Measurements from ENCODE around the gene IREB2. TPM values are rescaled to one million over a fixed set of nuclear protein-coding genes. Genes with fewer than 3 reads are reported as not detected.

Gene IREB2
- total and polyA plus RNA-seq, 2 donors (not counting 3 experiments of a cell fraction or from before 2014, with no cell fraction given): 12.7 to 51.4 TPM

- dilution Hi-C loops (cut with MboI; ENCODE audit: extremely low pct_ligation_motif_present, low sequenced_read_pairs): no loop called here
These were observed 49.2 kb upstream of the IREB2 start for GRCh38 chr15:78388865-78389264.

More at GRCh38 chr15:78388865-78389264, 49.2 kb upstream of the IREB2 start:
- no peak overlapping the region for H3K4me3 ChIP-seq (replicated peaks in 1 of 3; ENCODE audit: insufficient read depth in 1 of 3, low read depth in 1 of 3, low read length in 3 of 3)
- intact Hi-C loops (cut with micrococcal nuclease): no loop called here
- H3K9me1 ChIP-seq (replicated peaks; ENCODE audit: control insufficient read depth, extremely low read depth, insufficient read depth, low read length): no peaks in the 10 kb centered on the region
- H3K9me3 ChIP-seq (replicated peaks; ENCODE audit: control insufficient read depth, insufficient read depth, low read length): no peaks in the 10 kb centered on the region
- DNase-seq (ENCODE audit: low read depth, low spot score) (no peak), FAIRE-seq (no peak)
- H3K4me1 ChIP-seq (ENCODE audit: control insufficient read depth, extremely low read depth, insufficient read depth, low read length): no peaks in the 10 kb centered on the region
- ChIA-PET POLR2A (no interaction called here), CTCF (no interaction called here)
- TF ChIP-seq MAX (IDR thresholded peaks at IDR 0.05; ENCODE audit: insufficient read depth, insufficient read length): no peak
- TF ChIP-seq EZH2 (IDR thresholded peaks at IDR 0.05; ENCODE audit: borderline replicate concordance, low read depth, low read length, severe bottlenecking): no peak
- no peak for TF ChIP-seq CTCF (IDR thresholded peaks at IDR 0.05; ENCODE audit: extremely low read depth in 1 of 2, insufficient read depth in 1 of 2, low read depth in 1 of 2, low read length in 2 of 2)
- TF ChIP-seq FOS (IDR thresholded peaks at IDR 0.05; ENCODE audit: borderline replicate concordance, insufficient read depth, low read length): no peak
- TF ChIP-seq MYC (IDR thresholded peaks at IDR 0.05; ENCODE audit: low read depth, low read length): no peak
- no peak for TF ChIP-seq GATA2 (IDR thresholded peaks at IDR 0.05; ENCODE audit: insufficient read depth, insufficient read length, low read depth, low read length)
- TF ChIP-seq JUN (IDR thresholded peaks at IDR 0.05; ENCODE audit: borderline replicate concordance, insufficient read depth, insufficient read length, low read depth): no peak
- TF ChIP-seq POLR2AphosphoS5 (IDR thresholded peaks at IDR 0.05; ENCODE audit: insufficient read depth, low read depth, low read length): no peak
- TF ChIP-seq POLR2A (IDR thresholded peaks at IDR 0.05; ENCODE audit: low read depth, low read length): no peak
- no TSS peak for BruUV-seq (replicated peaks)
- H4K20me1 ChIP-seq (replicated peaks; ENCODE audit: control insufficient read depth, extremely low read depth, insufficient read depth, low read length): no peaks in the 10 kb centered on the region
- no peak overlapping the region for H3K9ac ChIP-seq (replicated peaks; ENCODE audit: extremely low read depth, insufficient read depth, low read length)
- H3K79me2 ChIP-seq (ENCODE audit: control insufficient read depth, insufficient read depth, low read length): no peaks in the 10 kb centered on the region
- H3K27me3 ChIP-seq (ENCODE audit: control insufficient read depth in 2 of 2, insufficient read depth in 2 of 2, low read length in 2 of 2): peaks cover 17 to 22% of the 10 kb centered on the region in 2 experiments
- no peaks in the 10 kb centered on the region for H3K36me3 ChIP-seq (ENCODE audit: control insufficient read depth in 2 of 2, extremely low read depth in 1 of 2, insufficient read depth in 2 of 2, low read length in 2 of 2)
- no peak overlapping the region for H2AFZ ChIP-seq (ENCODE audit: low read depth, low read length)
- no peak overlapping the region for H3K27ac ChIP-seq (ENCODE audit: insufficient read depth, low read depth, low read length)
- no peak overlapping the region for H3K4me2 ChIP-seq (ENCODE audit: insufficient read depth, low read length)

Data from endothelial cell of umbilical vein (primary cell).